Measurements from ENCODE around the gene KRTAP3-3. TPM values are rescaled to one million over a fixed set of nuclear protein-coding genes. Genes with fewer than 3 reads are reported as not detected.
"Not testable (repeated sequence)": the region's sequence is repeated elsewhere in the genome, so short reads cannot be mapped to it uniquely, and the experiment has no call there.

KRTAP3-3 gene
- total RNA-seq, 2 donors from 2014 or later, result not detected

- intact Hi-C loops (cut with DNase I), result no loop called here
- DNase-seq (ENCODE audit: low spot score), result no peak
Measured at GRCh38 chr17:41009301-41009760, 15.4 kb upstream of the KRTAP3-3 start.

GRCh38 chr17:41008811-41009210, 14.8 kb upstream of the KRTAP3-3 start, which contains the start of gene KRTAP3-1:
TSS of gene KRTAP3-1 (minus strand) at chr17:41009128. CDS start at chr17:41009074, 54 bp downstream.
- DNase-seq (ENCODE audit: low spot score), result no peak
- intact Hi-C loops (cut with DNase I), result no loop called here

DNA sequence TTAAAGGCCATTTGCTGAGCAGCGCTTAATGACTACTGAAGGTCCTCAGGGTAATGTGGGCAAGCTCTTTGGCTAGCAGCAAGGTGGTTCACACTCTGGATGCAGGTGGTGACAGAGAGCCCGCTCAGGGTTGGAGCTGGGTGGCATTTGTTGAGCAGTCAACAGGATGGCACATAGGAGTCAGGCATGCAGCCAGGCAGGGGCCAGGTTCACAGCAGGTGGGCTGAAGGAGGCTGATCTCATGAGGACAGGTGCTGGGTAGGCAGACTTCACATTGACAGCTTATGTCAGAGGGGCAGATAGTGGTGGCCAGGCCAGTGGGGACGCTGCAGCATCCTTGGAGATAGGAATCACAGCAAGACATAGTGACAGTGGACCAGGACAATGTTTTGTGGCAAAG, 10.4 kb upstream of the KRTAP3-3 start:
- DNase-seq (ENCODE audit: low spot score), result no peak
- intact Hi-C loops (cut with DNase I), result no loop called here

- DNase-seq (ENCODE audit: low spot score), result no peak
- intact Hi-C loops (cut with DNase I), result no loop called here
Measured at GRCh38 chr17:41003926-41004325, 10.0 kb upstream of the KRTAP3-3 start.

GRCh38 chr17:41002814-41003213, 8.8 kb upstream of the KRTAP3-3 start:
- intact Hi-C loops (cut with DNase I), result no loop called here
- DNase-seq (ENCODE audit: low spot score), result no peak

DNA sequence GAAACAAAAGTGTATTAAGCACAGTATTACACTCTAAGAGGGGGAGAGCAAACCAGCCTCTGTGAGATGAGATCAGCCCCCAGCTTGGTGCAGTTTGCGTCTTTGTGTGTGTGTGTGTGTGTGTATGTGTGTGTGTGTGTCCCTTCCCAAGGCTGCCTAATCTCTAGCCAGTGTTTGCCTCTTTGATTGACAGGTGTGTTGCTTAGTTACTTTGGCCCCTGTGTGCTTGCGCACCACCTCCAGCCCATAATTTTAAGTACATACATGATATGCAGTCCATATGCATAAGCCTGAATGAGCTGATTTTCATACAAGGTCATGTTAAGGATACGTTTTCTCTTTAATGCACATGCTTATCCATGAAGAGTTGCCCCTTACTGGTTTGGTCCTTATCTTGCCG, 7.8 kb upstream of the KRTAP3-3 start:
- DNase-seq (ENCODE audit: low spot score), result no peak

GRCh38 chr17:40999563-40999962, 5.6 kb upstream of the KRTAP3-3 start, which contains the start of gene KRTAP3-2:
TSS of gene KRTAP3-2 (minus strand) at chr17:40999906. CDS start at chr17:40999853, 53 bp downstream.
- intact Hi-C loops (cut with DNase I); DNase-seq (ENCODE audit: low spot score): not testable (repeated sequence)

More for the DNA sequence above, 7.8 kb upstream of the KRTAP3-3 start:
- intact Hi-C loops (cut with DNase I), result no loop called here

- intact Hi-C loops (cut with DNase I), result no loop called here
- DNase-seq (ENCODE audit: low spot score), result no peak
Measured at GRCh38 chr17:40997361-40997760, 3.4 kb upstream of the KRTAP3-3 start.

- intact Hi-C loops (cut with DNase I), result no loop called here
- no peak for DNase-seq (ENCODE audit: low spot score)
Measured at GRCh38 chr17:40996829-40997228, 2.9 kb upstream of the KRTAP3-3 start.

DNA sequence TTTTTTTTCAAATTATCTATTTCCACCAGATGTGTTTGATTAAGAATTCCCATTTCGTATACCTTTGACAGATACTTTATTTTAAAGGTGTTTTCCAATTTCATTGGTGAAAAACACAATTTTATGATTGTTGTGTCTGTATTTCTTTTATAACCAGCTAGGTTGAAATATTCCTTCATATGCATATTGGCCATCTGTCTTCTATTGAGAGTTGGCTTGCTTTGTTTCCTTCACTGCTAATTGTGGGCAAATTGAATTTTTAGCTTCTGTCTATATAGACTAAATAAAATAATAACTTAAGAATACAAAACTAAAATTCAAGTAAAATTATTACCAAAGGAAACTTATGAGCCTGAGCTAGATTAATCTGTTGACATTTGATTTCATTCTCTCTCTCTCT, 1.2 kb upstream of the KRTAP3-3 start:
- DNase-seq (ENCODE audit: low spot score), result no peak
- intact Hi-C loops (cut with DNase I), result no loop called here

DNA sequence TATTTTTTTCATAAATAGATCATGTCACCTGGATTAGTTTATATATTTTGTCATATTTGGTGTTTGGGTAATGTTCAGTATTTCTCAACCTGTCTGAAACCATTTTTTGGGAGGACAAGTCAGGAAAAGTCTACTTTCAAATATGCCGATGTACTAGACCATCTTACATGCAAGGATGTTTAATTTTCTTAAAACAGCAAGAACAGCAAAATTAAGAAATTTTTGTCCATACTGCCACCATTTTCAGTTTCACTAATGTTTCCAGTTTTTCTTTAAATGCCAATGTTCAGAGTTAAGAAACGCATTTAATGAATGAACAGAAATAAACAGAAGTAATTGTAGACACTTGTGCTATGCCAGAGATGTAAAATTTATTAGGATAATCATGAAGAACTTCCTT, 880 bp downstream of the KRTAP3-3 start:
- DNase-seq (ENCODE audit: low spot score), result no peak
- intact Hi-C loops (cut with DNase I), result no loop called here

- intact Hi-C loops (cut with DNase I), result no loop called here
- no peak for DNase-seq (ENCODE audit: low spot score)
Measured at GRCh38 chr17:40992666-40993065, 1.3 kb downstream of the KRTAP3-3 start.

GRCh38 chr17:40986920-40987319, 7.0 kb downstream of the KRTAP3-3 start:
- intact Hi-C loops (cut with DNase I), result loop anchor here in 1 of 2 donors (10.0 kb wide), 1 partner anchor 338 kb away; no protein-coding TSS in a partner anchor

DNA sequence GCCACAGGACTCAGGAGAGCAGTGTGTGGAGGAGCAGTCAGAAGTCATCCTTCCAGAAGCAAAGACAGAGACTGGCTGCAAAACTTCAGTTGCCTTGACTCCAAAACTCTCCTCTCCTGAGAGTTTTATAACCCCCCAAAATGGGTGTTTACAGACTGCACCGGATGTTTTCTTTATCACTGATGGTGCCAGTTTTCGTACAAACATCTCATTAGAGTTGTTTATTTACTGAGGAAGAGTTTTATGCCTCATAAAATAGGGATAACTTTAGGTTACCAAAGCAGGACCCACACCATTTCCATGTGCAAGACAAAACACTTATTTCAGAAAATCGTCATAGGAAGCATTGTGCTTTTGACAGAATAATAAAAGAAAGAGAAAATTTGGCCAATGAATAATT, 9.7 kb downstream of the KRTAP3-3 start, which contains the start of gene KRT40:
KRT40 (minus strand) TSS at position 101 of the 400 bp plus-strand sequence; CDS start at position 48, 53 bp downstream.
- DNase-seq (ENCODE audit: low spot score), result no peak
- intact Hi-C loops (cut with DNase I), result loop anchor here in 1 of 2 donors (5.0 to 10.0 kb wide), 2 partner anchors 341 to 582 kb away; no protein-coding TSS in a partner anchor

More at GRCh38 chr17:40986920-40987319, 7.0 kb downstream of the KRTAP3-3 start:
- DNase-seq (ENCODE audit: low spot score), result no peak

DNA sequence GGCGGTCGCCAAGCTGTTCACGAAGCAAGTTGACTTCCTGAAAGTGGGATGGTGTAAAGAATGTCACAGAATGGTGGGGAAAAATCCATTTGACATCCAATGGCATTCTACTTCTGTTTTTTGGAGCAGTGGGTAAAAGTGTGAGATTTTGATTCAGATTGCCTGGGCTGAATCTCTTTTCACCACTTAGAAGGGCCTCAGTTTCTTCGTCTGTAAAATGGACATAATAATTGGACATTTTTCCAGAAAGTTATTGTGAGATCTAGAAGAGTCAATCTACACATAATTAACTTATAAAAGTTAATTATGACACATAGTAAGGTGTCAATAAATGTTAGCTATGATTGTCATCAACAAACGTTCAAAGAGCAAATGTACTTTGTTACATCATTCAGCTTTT, 12.8 kb downstream of the KRTAP3-3 start:
- no peak for DNase-seq (ENCODE audit: low spot score)
- intact Hi-C loops (cut with DNase I), result loop anchor here in 1 of 2 donors (5.0 to 10.0 kb wide), 2 partner anchors 344 to 579 kb away; no protein-coding TSS in a partner anchor

DNA sequence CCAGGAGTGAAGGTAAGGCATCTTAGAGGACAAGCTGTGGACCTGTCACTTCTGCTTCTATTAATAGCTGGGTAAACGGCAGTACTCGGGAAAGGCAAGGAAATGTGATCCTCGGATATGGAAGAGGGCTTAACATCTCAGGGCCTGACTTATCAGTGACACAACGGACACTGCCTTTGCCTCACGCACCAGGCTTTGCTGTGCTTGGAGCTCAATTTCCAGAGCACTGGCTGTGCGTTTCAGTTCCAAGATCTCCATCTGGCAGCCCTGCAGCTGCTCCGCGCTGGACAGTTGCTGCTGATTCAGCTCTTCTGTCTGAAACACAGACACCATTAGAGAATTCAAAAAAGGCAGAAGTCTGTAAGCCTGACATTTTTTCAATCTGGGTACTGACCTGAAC, 13.4 kb downstream of the KRTAP3-3 start:
- intact Hi-C loops (cut with DNase I), result loop anchor here in 1 of 2 donors (5.0 to 10.0 kb wide), 2 partner anchors 344 to 578 kb away; no protein-coding TSS in a partner anchor
- DNase-seq (ENCODE audit: low spot score), result peak; percentile 82

DNA sequence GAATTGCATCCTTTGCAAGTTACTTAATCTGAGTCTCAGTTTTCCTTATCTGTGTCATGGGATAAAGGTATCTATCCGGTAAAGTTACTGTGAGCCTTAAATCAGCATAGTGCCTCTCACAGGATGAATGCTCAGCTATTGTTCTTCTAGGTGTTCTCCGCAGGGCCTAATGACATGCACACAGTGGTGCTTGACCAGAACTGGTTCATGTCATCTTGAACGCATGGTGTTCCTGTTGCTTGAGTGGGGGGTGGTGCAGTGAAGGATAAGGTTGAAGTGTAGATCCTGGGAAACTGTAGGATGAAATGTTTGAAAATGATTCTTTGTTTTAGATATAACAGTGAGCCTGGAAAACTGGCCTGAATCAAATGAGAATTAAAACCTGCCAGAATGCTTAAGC, 13.8 kb downstream of the KRTAP3-3 start:
- intact Hi-C loops (cut with DNase I), result loop anchor here in 1 of 2 donors (5.0 to 10.0 kb wide), 2 partner anchors 345 to 578 kb away; no protein-coding TSS in a partner anchor

DNA sequence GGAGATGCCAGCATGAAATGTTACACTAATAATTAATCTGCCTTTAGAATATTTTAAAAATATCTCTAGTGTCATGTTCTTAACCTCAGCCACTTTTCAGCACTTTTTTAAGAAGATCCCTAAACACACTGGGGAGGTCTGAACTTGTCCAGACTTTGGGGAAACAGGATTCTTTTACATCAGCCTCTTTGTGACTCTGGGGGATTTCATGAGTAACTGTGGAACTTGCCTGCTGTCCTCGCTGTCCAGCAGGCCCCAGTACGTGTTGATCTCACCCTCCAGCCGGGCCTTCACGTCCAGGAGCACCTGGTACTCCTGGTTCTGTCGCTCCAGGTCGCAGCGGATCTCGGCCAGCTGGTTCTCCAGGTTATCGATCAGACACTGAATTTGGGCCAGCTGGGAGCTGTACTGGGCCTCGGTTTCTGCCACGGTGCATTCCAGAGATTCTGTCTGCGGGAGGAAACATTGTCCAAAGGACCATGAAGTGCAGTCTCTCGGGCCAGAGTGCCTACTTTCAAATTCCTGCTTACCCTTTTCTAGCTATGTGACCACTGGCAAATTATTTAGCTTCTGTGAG, 15.3 kb downstream of the KRTAP3-3 start:
- intact Hi-C loops (cut with DNase I), result no loop called here
- no peak for DNase-seq (ENCODE audit: low spot score)

More for the DNA sequence above, 13.8 kb downstream of the KRTAP3-3 start:
- no peak for DNase-seq (ENCODE audit: low spot score)

- no peak for DNase-seq (ENCODE audit: low spot score)
- intact Hi-C loops (cut with DNase I), result no loop called here
Measured at GRCh38 chr17:40975516-40975915, 18.4 kb downstream of the KRTAP3-3 start.

- no peak for DNase-seq (ENCODE audit: low spot score)
Measured at GRCh38 chr17:40974366-40974765, 19.6 kb downstream of the KRTAP3-3 start.

GRCh38 chr17:40967582-40967981, 26.4 kb downstream of the KRTAP3-3 start:
- DNase-seq (ENCODE audit: low spot score), result no peak
- intact Hi-C loops (cut with DNase I), result no loop called here

More at GRCh38 chr17:40974366-40974765, 19.6 kb downstream of the KRTAP3-3 start:
- intact Hi-C loops (cut with DNase I), result no loop called here
